Hepatocyte (in vitro differentiated cells): ENCODE data around the gene TRIM37.

Source experiments
- CTCF ChIP-seq: fragments of 200-600 bp; sonication (generic); IDR thresholded peaks from 2 replicates; pipeline ENCODE4 v1.5.1; 2016; ENCODE audit warnings: antibody characterized with exemption, mild to moderate bottlenecking; ENCODE audit not compliant: poor library complexity
- EZH2 ChIP-seq: fragments of 200-600 bp; sonication (generic); IDR thresholded peaks from 2 replicates; pipeline ENCODE4 v1.6.1; 2016; ENCODE audit warnings: antibody characterized with exemption, mild to moderate bottlenecking, borderline replicate concordance
- EZH2phosphoT487 ChIP-seq: fragments of 200-600 bp; sonication (generic); IDR thresholded peaks from one replicate; pipeline ENCODE4 v1.6.1; 2018; ENCODE audit warnings: antibody characterized with exemption, mild to moderate bottlenecking, low read depth, moderate library complexity; ENCODE audit not compliant: unreplicated experiment, severe bottlenecking

- no peak for TF ChIP-seq CTCF
- no peak for TF ChIP-seq EZH2phosphoT487
- no peak for TF ChIP-seq EZH2
These were observed 60.5 kb downstream of the TRIM37 start for GRCh38 chr17:59046192-59046591.
